GM18498 (cell line): Measurements from ENCODE around the gene ARHGEF5.
"Not testable (repeated sequence)": the region's sequence is repeated elsewhere in the genome, so short reads cannot be mapped to it uniquely, and the experiment has no call there.

Experiments
- ATAC-seq: cut with Tn5 transposase; IDR thresholded peaks from one replicate; pipeline ENCODE4 v1.9.1; 2021; ENCODE audit warnings: mild to moderate bottlenecking, moderate library complexity; ENCODE audit not compliant: unreplicated experiment

The ARHGEF5 gene

GRCh38 chr7:144418931-144419330, 63.7 kb downstream of the ARHGEF5 start:
- ATAC-seq = not testable (repeated sequence)

- ATAC-seq = not testable (repeated sequence)
Measured at GRCh38 chr7:144427539-144427938, 72.3 kb downstream of the ARHGEF5 start.

GRCh38 chr7:144428431-144428830, 73.2 kb downstream of the ARHGEF5 start:
- ATAC-seq = no peak
